ENCODE results near the gene NUTF2. TPM values are rescaled to one million over a fixed set of nuclear protein-coding genes. Genes with fewer than 3 reads are reported as not detected.
"Not testable (repeated sequence)": the region's sequence is repeated elsewhere in the genome, so short reads cannot be mapped to it uniquely, and the experiment has no call there.

NUTF2 gene
- total RNA-seq, 1 experiment from 2014 or later, result 142 TPM

GRCh38 chr16:67885545-67885944 is 38.8 kb downstream of the NUTF2 start:
- DNase-seq (ENCODE audit: low read depth), result no peak

- no peak for DNase-seq (ENCODE audit: low read depth)
Measured at GRCh38 chr16:67885976-67886375, 39.2 kb downstream of the NUTF2 start.

- no peak for DNase-seq (ENCODE audit: low read depth)
Measured at GRCh38 chr16:67886387-67886786, 39.7 kb downstream of the NUTF2 start.

- DNase-seq (ENCODE audit: low read depth), result no peak
Measured at GRCh38 chr16:67888331-67888730, 41.6 kb downstream of the NUTF2 start.

GRCh38 chr16:67892375-67892774 is 45.6 kb downstream of the NUTF2 start:
- no peak for DNase-seq (ENCODE audit: low read depth)

GRCh38 chr16:67892899-67893742 is 46.4 kb downstream of the NUTF2 start, which contains the start of gene PSKH1:
TSS of gene PSKH1 (plus strand) at chr16:67893254. CDS start at chr16:67908750, 15,496 bp downstream.
- peak; percentile 93 for DNase-seq (ENCODE audit: low read depth)

GRCh38 chr16:67893743-67894399 is 47.1 kb downstream of the NUTF2 start:
- no peak for DNase-seq (ENCODE audit: low read depth)

- no peak for DNase-seq (ENCODE audit: low read depth)
Measured at GRCh38 chr16:67897231-67897630, 50.5 kb downstream of the NUTF2 start.

GRCh38 chr16:67901734-67902133 is 55.0 kb downstream of the NUTF2 start:
- no peak for DNase-seq (ENCODE audit: low read depth)

- peak; percentile 74 for DNase-seq (ENCODE audit: low read depth)
Measured at GRCh38 chr16:67902831-67903230, 56.1 kb downstream of the NUTF2 start.

GRCh38 chr16:67907397-67908180 is 60.9 kb downstream of the NUTF2 start:
- no peak for DNase-seq (ENCODE audit: low read depth)

GRCh38 chr16:67909056-67909742 is 62.5 kb downstream of the NUTF2 start:
- DNase-seq (ENCODE audit: low read depth), result no peak

- peak; percentile 91 for DNase-seq (ENCODE audit: low read depth)
Measured at GRCh38 chr16:67910158-67910557, 63.4 kb downstream of the NUTF2 start.

GRCh38 chr16:67914758-67915495 is 68.2 kb downstream of the NUTF2 start:
- DNase-seq (ENCODE audit: low read depth), result no peak

- DNase-seq (ENCODE audit: low read depth), result not testable (repeated sequence)
Measured at GRCh38 chr16:67915496-67915769, 68.7 kb downstream of the NUTF2 start.

GRCh38 chr16:67915831-67916723 is 69.3 kb downstream of the NUTF2 start:
- no peak for DNase-seq (ENCODE audit: low read depth)

- DNase-seq (ENCODE audit: low read depth), result peak; percentile 43
Measured at GRCh38 chr16:67917140-67917851, 70.6 kb downstream of the NUTF2 start.

- peak; percentile 87 for DNase-seq (ENCODE audit: low read depth)
Measured at GRCh38 chr16:67917852-67918236, 71.1 kb downstream of the NUTF2 start.

- DNase-seq (ENCODE audit: low read depth), result no peak
Measured at GRCh38 chr16:67919622-67920221, 73.0 kb downstream of the NUTF2 start.
